GM19438 (cell line): ENCODE data around the gene SLC6A16.
"Not testable (repeated sequence)": the region's sequence is repeated elsewhere in the genome, so short reads cannot be mapped to it uniquely, and the experiment has no call there.

Source experiments
- ATAC-seq: cut with Tn5 transposase; IDR thresholded peaks from one replicate; pipeline ENCODE4 v1.9.1; 2021; ENCODE audit warnings: low read depth; ENCODE audit not compliant: unreplicated experiment

The SLC6A16 gene

GRCh38 chr19:49332691-49333417 is 7.9 kb upstream of the SLC6A16 start:
- ATAC-seq, result not testable (repeated sequence)

DNA sequence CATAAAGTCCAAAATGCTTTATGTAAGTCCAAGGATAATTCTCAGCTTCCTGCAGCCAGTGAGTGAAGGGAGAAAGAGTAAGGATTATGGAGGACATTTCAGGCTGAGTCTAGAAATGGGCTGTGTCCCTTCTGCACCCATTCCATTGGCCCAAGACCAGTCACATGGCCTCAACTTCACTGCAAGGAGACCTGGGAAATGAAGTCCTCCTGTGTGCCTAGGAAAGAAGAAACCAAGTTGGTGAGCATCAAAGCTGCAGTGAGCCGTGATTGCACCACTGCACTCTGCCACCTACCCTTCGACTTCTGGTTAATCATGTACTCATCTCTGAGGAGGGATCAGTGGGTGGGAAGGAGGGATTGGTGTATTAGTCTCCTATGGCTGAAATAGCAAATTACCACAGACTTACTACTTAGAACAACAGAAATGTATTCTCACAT is 6.6 kb upstream of the SLC6A16 start:
- no peak for ATAC-seq

GRCh38 chr19:49331187-49331586 is 6.2 kb upstream of the SLC6A16 start:
- ATAC-seq, result not testable (repeated sequence)

DNA sequence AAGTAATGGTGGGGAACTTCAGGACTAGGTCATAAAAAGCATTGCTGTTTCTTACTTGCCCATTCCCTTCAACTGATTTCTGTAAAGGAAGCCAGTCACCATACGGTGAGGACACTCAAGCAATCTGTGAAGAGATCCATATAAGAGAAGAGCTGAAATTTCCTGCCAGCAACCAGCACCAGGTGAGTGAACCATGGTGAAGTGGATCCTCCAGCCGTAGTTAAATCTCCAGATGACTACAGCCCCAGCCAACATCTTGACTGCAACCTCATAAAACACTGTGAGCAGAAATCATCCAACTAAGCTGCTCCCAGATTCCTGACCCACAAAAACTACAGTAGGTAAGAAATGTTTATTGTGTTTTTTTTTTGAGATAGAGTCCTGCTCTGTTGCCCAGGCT is 3.8 kb upstream of the SLC6A16 start:
- no peak for ATAC-seq

GRCh38 chr19:49327878-49328544 is 3.0 kb upstream of the SLC6A16 start:
- ATAC-seq, result no peak

- ATAC-seq, result no peak
These were observed 1.2 kb upstream of the SLC6A16 start for GRCh38 chr19:49326165-49326704.

DNA sequence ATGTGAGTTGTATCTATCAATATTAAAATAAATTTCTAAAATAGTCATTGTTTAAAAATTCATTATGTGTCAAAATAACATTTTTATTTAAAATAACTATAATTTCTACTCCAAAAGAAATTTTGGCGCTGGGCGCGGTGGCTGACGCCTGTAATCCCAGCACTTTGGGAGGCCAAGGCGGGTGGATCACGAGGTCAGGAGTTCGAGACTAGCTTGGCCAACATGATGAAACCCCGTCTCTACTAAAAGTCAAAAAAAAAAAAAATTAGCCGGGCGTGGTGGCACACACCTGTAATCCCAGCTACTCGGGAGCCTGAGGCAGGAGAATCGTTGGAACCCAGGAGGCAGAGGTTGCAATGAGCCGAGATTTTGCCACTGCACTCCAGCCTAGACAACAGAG is 765 bp upstream of the SLC6A16 start:
- not testable (repeated sequence) for ATAC-seq

DNA sequence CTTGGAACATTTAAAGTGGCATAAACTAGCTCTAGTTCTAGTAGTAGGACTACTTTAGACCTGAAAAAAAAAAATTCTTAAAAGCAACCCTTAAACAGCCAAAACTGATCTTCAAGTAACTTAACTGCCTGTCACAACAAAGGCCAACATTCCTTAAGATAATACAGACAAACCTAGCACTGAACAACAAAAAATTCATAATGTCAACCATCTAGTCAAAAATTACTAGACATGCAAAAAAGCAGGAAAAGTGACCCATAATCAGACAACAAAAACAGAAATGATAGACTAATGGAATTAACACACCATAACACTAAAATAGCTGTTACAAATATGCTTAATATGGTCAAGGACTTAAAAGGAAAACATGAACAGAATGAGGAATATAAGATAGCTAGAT is 6.7 kb downstream of the SLC6A16 start:
- no peak for ATAC-seq

GRCh38 chr19:49316284-49316683 is 8.7 kb downstream of the SLC6A16 start:
- ATAC-seq, result no peak

DNA sequence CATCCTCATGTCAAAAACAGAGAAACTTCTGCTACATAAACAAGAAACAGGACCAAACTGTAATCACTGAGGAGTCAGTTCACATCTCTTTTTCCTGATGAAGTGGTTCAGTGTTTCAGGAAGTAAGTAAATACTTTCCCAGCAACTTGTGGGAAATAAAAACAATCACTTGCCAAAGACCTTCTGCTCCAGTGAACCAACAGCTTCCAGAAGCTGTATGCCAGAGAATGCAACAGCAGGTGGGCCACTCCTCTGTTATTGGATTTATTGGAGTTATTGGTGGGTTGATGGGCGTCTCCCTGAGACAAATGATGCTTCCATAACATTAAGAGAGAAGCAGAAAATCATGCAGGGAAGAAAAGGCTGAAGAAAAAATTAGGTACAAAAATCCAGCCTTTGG is 9.9 kb downstream of the SLC6A16 start:
- no peak for ATAC-seq

DNA sequence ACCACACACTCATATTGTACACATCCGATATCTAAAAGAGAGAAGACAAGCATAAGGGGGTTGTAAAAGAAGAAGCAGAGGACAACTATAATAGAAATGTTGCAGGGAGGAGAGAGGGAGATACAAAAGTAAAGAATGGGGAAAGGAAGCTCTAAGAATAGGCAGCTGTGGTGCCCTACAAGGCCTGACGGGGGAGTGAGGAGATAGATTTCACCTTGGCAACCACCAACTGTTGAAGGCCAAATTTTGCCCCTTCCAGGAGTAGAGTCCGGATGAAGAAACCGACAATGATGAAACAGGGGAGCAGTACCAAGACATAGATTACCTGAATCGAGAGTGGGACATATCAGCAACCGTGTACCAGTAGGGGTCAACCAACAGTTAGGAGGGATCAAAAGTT is 15.9 kb downstream of the SLC6A16 start:
- ATAC-seq, result no peak

- ATAC-seq, result not testable (repeated sequence)
These were observed 18.3 kb downstream of the SLC6A16 start for GRCh38 chr19:49306734-49307133.

- no peak for ATAC-seq
These were observed 23.1 kb downstream of the SLC6A16 start for GRCh38 chr19:49301866-49302252.

DNA sequence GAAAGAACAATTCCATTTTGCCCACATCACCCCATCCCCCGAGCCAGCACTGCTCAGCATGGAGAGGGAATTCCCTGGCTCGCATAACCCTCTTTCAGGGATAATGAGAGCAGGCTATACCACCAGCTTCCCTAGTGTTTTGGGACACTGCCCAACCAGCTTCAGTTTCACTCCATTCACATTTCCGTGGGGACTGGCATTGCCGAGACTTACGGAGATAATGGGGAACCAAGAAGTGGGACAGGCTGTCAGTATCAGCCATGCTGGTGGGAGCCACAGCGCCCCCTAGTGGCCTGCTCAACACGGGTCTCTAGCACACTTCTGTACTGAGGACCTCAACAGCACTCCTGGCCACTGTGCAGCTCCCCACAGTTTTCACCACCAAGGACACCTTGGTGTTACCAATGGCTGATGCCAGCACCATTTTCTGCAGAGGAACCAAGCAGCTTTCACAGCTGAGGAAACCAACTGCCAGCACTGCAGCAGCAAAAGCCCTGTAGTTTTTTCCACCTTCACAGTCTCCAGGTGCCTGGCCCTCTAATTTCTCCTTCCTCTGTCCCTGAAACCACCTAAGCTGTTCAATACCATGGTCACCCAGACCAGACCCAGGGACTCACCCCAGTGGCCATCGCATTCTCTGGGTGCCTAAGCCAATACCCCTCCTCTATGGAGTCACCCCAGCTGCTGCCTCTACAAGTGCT is 23.7 kb downstream of the SLC6A16 start:
- ATAC-seq, result no peak

GRCh38 chr19:49298653-49299052 is 26.3 kb downstream of the SLC6A16 start:
- not testable (repeated sequence) for ATAC-seq

- no peak for ATAC-seq
These were observed 27.6 kb downstream of the SLC6A16 start for GRCh38 chr19:49297403-49297802.

DNA sequence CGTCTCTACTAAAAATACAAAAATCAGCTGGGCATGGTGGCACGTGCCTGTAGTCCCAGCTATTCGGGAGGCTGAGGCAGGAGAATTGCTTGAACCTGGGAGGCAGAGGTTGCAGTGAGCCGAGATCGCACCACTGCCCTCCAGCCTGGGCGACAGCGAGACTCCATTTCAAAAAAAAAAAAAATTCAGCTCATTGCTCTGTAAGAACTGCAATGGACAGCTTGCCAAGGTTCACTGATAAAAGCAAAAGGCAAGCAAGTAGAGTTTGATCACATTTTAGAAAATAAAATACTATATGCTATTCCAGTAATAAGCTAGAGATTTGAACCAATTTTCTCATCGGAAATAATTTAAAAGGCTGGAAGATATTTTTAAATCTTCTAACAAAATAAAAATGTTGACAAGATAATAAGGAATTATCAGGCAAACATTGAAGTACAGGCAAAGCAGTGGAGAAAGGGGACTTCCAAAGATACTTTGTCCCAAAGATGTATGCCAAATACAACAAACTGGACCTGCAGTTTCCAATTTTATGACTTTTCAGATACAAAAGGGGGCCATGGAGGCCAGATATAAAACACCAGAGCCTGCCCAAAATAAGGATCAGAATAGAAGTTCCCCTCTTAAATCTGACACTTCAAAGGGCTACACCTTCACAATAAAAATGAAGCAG is 29.6 kb downstream of the SLC6A16 start:
- no peak for ATAC-seq

DNA sequence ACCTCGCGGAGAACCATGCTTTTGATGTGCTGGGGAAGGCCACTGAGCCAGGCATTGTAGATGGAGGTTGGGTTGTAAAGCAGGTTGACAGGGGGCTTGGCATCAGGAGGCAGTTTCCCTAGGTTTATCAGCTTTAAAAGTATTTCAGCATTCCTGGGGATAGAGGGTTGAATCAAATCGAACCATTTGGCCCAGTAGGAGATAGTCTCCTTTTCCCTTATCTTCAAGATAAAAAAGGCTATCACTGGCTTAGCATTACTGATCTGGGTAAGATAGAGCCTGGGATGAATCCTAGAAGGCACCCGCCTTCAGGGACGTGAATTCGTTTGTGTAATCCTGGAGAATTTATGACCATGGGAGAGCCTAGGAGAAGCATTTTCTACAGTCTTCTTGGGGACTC is 30.6 kb downstream of the SLC6A16 start:
- ATAC-seq, result no peak

- ATAC-seq, result no peak
These were observed 34.5 kb downstream of the SLC6A16 start for GRCh38 chr19:49290517-49290916.

- not testable (repeated sequence) for ATAC-seq
These were observed 35.7 kb downstream of the SLC6A16 start for GRCh38 chr19:49289286-49289685.

DNA sequence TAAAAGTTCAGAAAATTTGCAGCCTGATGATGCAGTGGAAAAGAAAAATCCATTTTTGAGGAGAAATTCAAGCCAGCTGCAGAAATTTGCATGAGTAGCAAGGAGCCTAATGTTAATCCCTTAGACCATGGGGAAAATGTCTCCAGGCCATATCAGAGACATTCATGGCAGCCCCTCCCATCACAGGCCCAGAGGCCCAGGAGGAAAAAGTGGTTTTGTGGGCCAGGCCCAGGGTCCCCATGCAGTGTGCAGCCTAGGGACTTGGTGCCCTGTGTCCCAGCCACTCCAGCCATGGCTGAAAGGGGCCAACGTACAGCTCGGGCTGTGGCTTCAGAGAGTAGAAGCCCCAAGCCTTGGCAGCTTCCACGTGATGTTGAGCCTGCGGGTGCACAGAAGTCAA is 36.8 kb downstream of the SLC6A16 start:
- ATAC-seq, result not testable (repeated sequence)
